HG03139 (cell line): ENCODE data around the gene SLC22A2.

Source experiments
- ATAC-seq: cut with Tn5 transposase; IDR thresholded peaks from one replicate; pipeline ENCODE4 v1.9.1; 2021; ENCODE audit not compliant: unreplicated experiment

The SLC22A2 gene

GRCh38 chr6:160274871-160275510, 16.4 kb upstream of the SLC22A2 start:
- no peak for ATAC-seq

DNA sequence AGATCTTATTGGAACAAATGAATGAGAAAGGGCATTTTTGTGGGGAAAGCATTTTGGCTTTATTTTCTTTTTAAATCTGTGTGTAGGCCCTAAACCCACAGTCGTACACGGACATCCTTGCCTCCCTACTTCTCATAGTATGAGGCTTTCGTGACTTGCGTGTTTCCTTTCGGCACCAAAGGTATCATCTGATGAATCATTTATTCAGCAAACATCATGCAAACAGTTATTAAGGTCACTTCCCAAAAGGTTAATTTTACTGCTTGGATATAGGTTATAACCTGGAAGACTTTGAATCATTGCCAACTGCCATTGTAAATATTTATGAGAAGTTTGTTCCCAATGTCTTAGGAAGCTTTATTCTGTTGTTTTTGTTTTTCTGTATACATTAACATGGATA, 15.1 kb upstream of the SLC22A2 start:
- no peak for ATAC-seq

- no peak for ATAC-seq
These were observed 14.6 kb upstream of the SLC22A2 start for GRCh38 chr6:160273196-160273595.

DNA sequence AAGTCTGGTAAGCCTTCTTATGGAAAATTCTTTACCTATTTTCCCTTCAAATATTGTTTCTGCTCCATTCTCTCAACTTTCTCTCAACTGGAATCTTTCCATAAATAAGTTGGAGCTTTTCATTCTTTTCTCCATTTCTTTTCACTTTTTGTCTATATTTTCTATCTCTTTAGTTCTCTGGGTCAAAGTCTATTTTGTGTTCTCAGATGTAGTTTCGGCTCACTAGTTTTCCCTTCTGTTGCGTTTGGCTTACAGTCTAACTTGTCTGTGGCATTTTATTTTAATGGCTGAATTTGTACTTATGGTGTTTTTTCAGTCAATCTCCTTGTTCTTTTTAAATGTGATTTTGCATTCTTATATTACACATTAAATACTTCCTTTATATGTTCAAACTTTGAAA, 14.1 kb upstream of the SLC22A2 start:
- ATAC-seq, result no peak

DNA sequence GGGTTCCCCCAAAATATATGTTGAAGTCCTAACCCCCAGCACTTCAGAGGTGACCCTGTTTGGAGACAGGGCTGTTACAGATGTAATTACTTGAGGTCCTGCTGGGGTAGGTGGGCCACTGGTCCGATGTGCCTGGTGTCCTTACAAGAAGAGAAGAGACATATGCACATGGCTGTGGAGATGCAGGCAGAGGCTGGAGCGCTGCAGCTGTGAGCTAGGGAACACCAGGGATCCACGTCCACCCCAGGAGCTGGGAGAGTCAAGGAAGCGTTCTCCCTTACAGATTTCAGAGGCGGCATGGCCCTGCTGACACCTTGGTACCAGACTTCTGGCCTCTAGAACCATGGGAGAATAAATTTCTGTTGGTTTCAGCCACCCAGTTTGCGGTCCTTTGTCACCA, 11.7 kb upstream of the SLC22A2 start:
- no peak for ATAC-seq

DNA sequence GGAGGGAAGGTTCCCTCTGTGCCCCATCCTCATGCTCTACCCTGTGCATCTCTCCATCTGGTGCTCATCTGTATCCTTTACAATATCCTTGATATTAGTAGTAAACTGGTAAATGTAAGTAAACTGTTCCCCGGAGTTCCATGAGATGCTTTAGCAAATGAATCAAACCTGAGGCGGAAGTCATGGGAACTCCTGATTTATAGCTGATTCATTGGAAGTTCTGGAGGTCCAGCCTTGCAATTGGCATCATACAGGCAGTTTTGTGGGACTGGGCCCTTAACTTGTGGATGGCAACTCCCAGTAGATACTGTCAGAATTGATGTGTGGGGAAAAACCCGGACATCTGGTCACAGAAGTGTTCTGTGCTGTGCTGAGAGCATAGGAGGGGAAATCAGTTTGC, 11.2 kb upstream of the SLC22A2 start:
- no peak for ATAC-seq

GRCh38 chr6:160269023-160269521, 10.5 kb upstream of the SLC22A2 start:
- no peak for ATAC-seq

GRCh38 chr6:160267102-160267501, 8.5 kb upstream of the SLC22A2 start:
- no peak for ATAC-seq

DNA sequence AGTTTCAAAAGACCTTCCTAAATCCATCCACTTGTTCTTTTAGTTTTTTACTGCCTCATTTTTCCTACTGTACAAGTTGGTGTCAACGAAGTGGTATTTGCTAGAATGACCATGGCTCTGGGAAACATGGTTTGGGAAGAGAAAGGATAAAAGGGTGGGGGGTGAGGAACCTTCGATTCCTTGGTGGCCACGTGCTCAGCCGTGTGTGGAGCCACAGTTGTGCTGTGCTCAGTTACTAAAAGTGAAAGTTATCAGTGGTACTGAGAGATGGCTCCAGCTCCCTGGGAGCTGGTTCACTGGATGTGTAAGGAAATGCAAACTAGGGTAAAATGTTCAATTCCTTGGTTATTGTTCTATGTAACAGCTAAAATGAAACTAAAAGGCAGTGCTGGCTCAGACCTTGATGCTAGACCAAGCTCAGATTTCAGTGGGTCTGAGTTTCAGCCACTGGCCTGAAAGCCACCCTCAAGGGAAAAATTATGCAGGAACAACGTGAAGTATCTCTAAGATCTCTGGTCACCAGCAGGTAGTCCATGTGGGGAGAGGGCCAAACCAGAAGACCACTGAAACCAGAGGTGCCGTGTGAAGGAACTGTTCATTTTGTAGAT, 7.4 kb upstream of the SLC22A2 start:
- ATAC-seq, result peak; percentile 77

- ATAC-seq, result no peak
These were observed 5.5 kb upstream of the SLC22A2 start for GRCh38 chr6:160264061-160264612.

- ATAC-seq, result no peak
These were observed 4.7 kb upstream of the SLC22A2 start for GRCh38 chr6:160263196-160263939.

DNA sequence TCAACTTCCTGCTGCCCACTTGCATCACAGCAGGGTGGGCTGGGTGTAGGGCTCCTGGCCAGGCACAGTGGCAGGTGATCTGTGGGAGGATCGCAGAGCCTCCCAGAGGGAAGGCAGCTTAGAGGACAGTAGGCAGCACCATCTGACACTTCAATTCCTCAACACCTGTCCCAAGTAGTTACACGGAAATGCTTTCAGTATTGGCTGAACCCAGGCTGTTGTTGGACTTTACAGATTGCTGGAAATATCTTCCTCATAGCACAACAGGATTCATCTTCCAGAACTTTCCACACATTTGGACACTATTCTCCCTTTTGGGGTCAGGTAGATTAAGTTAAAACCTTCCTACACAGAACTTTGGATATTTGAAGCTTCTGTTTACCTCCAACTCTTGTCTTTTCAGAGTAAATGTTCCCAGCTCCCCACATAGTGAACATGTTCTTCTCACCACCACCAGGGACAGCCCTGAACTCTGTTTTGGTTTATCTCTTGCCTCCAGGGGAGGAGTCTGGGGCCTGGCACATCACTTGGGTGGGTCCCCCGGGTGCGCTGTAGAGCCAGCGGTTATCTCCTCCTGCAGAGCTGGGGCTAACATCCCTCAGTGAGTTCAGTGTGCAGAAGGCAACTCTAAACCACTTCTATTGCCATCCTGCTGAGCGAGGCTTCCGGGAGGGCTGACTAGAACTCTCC, 3.5 kb upstream of the SLC22A2 start:
- ATAC-seq, result no peak

- no peak for ATAC-seq
These were observed 2.3 kb upstream of the SLC22A2 start for GRCh38 chr6:160260803-160261450.

DNA sequence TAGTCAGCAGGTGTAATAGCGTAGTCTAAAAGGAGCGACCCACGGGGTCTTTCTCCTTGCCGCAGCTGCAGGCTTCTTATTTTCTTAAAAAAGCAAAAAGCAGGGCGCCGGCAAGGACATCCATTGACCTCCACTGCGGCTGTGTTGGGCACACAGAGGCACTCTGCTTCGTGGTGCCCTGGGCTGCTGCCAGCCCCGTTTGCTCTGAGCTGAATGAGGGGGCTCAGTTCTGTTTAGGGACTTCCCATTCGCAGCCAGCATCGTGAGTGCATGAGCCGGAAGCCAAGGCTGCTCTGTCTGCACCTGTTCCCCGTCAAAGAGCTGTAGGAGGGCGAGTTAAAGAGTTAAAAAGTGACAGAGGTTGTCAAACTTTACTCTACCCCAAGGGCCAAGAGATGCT, 1.7 kb upstream of the SLC22A2 start:
- no peak for ATAC-seq

DNA sequence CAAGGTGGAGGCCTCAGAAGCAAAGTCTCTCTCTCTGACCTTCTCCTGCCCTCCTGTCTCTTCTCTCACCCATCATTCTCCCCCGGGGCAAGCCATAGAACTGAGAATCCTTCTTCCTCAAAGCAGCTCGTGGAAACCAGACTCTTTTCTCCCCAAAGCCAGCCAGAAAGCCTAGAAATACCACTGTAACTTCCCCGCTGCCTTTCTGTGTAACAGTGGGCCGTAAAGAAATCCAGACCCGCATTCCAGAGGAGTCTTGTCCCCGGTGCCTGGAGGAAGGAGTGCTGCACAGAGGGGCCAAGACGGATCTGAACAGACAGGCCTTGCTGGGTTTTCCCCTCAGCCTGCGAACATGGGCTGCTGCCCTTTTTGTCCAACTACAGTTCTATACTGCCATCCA, 977 bp upstream of the SLC22A2 start:
- ATAC-seq, result no peak

DNA sequence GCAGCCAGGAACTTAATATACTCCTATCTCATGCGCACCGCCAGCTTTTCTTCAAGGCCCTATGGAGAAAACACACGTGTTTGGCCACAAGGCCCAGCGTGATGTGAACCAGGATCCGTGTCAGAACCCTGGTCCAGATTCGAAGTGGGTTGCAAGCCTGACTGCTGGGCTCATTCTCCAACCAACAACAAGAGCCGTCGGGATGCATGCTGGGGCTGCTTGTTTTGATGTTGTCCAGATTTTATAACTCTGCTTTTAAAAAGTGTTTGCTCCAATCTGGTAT, 463 bp upstream of the SLC22A2 start:
- no peak for ATAC-seq

DNA sequence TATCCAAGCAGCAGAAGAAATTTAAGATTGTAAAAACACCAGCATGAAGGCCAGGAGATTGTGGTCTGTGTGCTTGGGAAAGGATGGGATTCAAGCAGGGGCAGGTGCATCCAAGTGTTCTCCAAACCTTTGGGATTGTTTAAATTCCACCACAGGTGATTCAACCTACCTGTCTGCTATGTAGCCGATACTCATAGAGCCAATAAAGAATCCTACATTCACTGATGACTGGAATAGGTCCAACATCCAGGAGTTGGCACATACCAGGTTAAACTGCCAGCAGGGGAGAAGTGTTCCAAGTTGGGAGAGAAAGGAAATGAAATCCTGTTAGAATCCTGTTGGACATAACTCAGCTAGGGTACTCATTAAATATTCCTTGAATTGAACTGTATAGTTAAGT, 2.2 kb downstream of the SLC22A2 start:
- no peak for ATAC-seq

- ATAC-seq, result no peak
These were observed 3.9 kb downstream of the SLC22A2 start for GRCh38 chr6:160254467-160255312.

DNA sequence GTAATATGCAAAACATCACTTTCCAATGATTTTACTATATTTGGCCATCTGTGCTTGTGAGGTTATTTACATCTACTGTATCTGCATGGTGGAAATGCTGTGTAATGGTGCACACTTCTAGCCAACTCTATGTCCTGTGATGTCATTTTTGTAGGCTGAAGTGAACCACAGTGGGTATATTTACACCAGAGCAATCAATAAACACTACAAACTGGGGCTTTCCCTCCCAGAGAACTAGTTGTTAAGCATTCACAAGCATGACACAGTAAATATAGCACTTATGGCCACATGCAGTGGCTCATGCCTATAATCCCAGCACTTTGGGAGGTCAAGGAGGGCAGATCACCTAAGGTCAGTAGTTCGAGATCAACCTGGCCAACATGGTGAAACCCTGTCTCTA, 4.9 kb downstream of the SLC22A2 start:
- no peak for ATAC-seq

DNA sequence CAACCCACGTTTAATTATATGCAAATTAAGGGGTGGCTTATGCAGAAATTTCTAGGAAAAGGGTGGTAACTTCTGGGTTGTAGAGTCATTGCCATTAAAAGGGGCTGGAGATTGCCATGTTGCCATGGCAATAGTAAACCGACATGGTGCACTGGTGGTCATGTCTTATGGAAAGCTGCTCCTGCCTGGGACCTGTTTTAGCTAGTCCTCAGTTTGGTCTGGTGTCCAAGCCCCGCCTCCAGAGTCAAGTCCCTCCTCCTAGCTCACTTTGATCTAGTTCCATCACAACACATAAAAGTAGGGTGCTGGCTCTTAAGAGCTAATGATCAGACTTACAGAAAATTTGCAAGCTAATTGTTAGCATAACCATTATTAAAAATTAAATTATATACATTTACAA, 5.3 kb downstream of the SLC22A2 start:
- ATAC-seq, result no peak
